NCI-H2227 (cell line): Measurements from ENCODE around the gene ITPR2.
"Not testable (repeated sequence)": the region's sequence is repeated elsewhere in the genome, so short reads cannot be mapped to it uniquely, and the experiment has no call there.

Source experiments
- DNase-seq: peaks from one replicate; lab custom pipeline; 2025; ENCODE audit not compliant: unreplicated experiment; lab: John Stamatoyannopoulos, UW

ITPR2 gene

GRCh38 chr12:26767116-26767515, 65.9 kb downstream of the ITPR2 start:
- DNase-seq, result no peak

- DNase-seq, result no peak
These were observed 70.8 kb downstream of the ITPR2 start for GRCh38 chr12:26762186-26762585.

- no peak for DNase-seq
These were observed 71.2 kb downstream of the ITPR2 start for GRCh38 chr12:26761775-26762174.

GRCh38 chr12:26760657-26761293, 72.2 kb downstream of the ITPR2 start:
- no peak for DNase-seq

- not testable (repeated sequence) for DNase-seq
These were observed 77.6 kb downstream of the ITPR2 start for GRCh38 chr12:26755362-26755761.

- no peak for DNase-seq
These were observed 78.8 kb downstream of the ITPR2 start for GRCh38 chr12:26754148-26754547.

GRCh38 chr12:26751179-26751578, 81.8 kb downstream of the ITPR2 start:
- DNase-seq, result no peak

- DNase-seq, result no peak
These were observed 82.3 kb downstream of the ITPR2 start for GRCh38 chr12:26750531-26751175.

GRCh38 chr12:26749781-26750180, 83.2 kb downstream of the ITPR2 start:
- DNase-seq, result no peak

- DNase-seq, result no peak
These were observed 84.1 kb downstream of the ITPR2 start for GRCh38 chr12:26748741-26749431.

- no peak for DNase-seq
These were observed 84.6 kb downstream of the ITPR2 start for GRCh38 chr12:26748412-26748740.

GRCh38 chr12:26746121-26746714, 86.8 kb downstream of the ITPR2 start:
- DNase-seq, result no peak

- no peak for DNase-seq
These were observed 88.1 kb downstream of the ITPR2 start for GRCh38 chr12:26744697-26745440.

- DNase-seq, result no peak
These were observed 88.9 kb downstream of the ITPR2 start for GRCh38 chr12:26744042-26744626.

GRCh38 chr12:26741584-26742227, 91.3 kb downstream of the ITPR2 start:
- DNase-seq, result no peak

- DNase-seq, result no peak
These were observed 92.0 kb downstream of the ITPR2 start for GRCh38 chr12:26740991-26741390.

GRCh38 chr12:26740348-26740747, 92.6 kb downstream of the ITPR2 start:
- no peak for DNase-seq

- no peak for DNase-seq
These were observed 95.4 kb downstream of the ITPR2 start for GRCh38 chr12:26737487-26738030.

- no peak for DNase-seq
These were observed 96.2 kb downstream of the ITPR2 start for GRCh38 chr12:26736563-26737486.
